Body of pancreas (tissue), 4 donors: ENCODE data around the gene CD247.

Experiments used
- CTCF ChIP-seq, 7 experiments: fragments of 450-650 bp in 4 of 7; fragments of 200-600 bp in 3 of 7; sonication (generic) in 3 of 7; IDR thresholded peaks; one replicate each; pipeline ENCODE4 v1.5.1; 2016 to 2019; ENCODE audit warnings: antibody characterized with exemption in 7 of 7
- POLR2A ChIP-seq, 3 donors: fragments of 450-650 bp; IDR thresholded peaks; one replicate each; pipeline ENCODE4 v1.6.1; 2016; ENCODE audit warnings: antibody characterized with exemption in 3 of 3, mild to moderate bottlenecking in 2 of 3

GRCh38 chr1:167412072-167412471, 106.3 kb downstream of the CD247 start:
- TF ChIP-seq CTCF (IDR thresholded peaks at IDR 0.05) (no peak), POLR2A (IDR thresholded peaks at IDR 0.05) (no peak)
